ENCODE measurements around the gene KCNK15. TPM values are rescaled to one million over a fixed set of nuclear protein-coding genes. Genes with fewer than 3 reads are reported as not detected.

Gene KCNK15
- polyA plus RNA-seq, 1 donor = 0.07 TPM

- DNase-seq = no peak
These were observed 9.3 kb upstream of the KCNK15 start for GRCh38 chr20:44736170-44737021.

- DNase-seq = no peak
These were observed 8.5 kb upstream of the KCNK15 start for GRCh38 chr20:44737116-44737515.

- peak; percentile 51 for DNase-seq
These were observed 6.7 kb upstream of the KCNK15 start for GRCh38 chr20:44738813-44739477.

GRCh38 chr20:44739942-44740341 is 5.7 kb upstream of the KCNK15 start:
- no peak for DNase-seq

- no peak for DNase-seq
These were observed 3.2 kb upstream of the KCNK15 start for GRCh38 chr20:44742304-44743079.

GRCh38 chr20:44743080-44743701 is 2.5 kb upstream of the KCNK15 start:
- DNase-seq = no peak

- no peak for DNase-seq
These were observed 1.6 kb upstream of the KCNK15 start for GRCh38 chr20:44743916-44744655.

GRCh38 chr20:44745122-44745597 is 505 bp upstream of the KCNK15 start:
- DNase-seq = no peak

- no peak for DNase-seq
These were observed 901 bp downstream of the KCNK15 start for GRCh38 chr20:44746367-44747165.

GRCh38 chr20:44747166-44748004 is 1.7 kb downstream of the KCNK15 start:
- peak; percentile 74 for DNase-seq

- peak; percentile 19 for DNase-seq
These were observed 2.3 kb downstream of the KCNK15 start for GRCh38 chr20:44748005-44748370.

- no peak for DNase-seq
These were observed 4.6 kb downstream of the KCNK15 start for GRCh38 chr20:44750081-44750805.

GRCh38 chr20:44752099-44752931 is 6.7 kb downstream of the KCNK15 start:
- DNase-seq = no peak

GRCh38 chr20:44754554-44754953 is 8.9 kb downstream of the KCNK15 start:
- no peak for DNase-seq

GRCh38 chr20:44756011-44756688 is 10.5 kb downstream of the KCNK15 start:
- DNase-seq = no peak

GRCh38 chr20:44756956-44757355 is 11.3 kb downstream of the KCNK15 start:
- no peak for DNase-seq
